ENCODE results near the gene ADAM33.

The ADAM33 gene

GRCh38 chr20:3654326-3655130 lies 27.3 kb downstream of the ADAM33 start:
- TF ChIP-seq, protein P1, sequence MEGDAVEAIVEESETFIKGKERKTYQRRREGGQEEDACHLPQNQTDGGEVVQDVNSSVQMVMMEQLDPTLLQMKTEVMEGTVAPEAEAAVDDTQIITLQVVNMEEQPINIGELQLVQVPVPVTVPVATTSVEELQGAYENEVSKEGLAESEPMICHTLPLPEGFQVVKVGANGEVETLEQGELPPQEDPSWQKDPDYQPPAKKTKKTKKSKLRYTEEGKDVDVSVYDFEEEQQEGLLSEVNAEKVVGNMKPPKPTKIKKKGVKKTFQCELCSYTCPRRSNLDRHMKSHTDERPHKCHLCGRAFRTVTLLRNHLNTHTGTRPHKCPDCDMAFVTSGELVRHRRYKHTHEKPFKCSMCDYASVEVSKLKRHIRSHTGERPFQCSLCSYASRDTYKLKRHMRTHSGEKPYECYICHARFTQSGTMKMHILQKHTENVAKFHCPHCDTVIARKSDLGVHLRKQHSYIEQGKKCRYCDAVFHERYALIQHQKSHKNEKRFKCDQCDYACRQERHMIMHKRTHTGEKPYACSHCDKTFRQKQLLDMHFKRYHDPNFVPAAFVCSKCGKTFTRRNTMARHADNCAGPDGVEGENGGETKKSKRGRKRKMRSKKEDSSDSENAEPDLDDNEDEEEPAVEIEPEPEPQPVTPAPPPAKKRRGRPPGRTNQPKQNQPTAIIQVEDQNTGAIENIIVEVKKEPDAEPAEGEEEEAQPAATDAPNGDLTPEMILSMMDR (IDR thresholded peaks at IDR 0.05; ENCODE audit: low read depth, low read length): no peak
- no peak for DNase-seq (ENCODE audit: low read depth in 2 of 2)

GRCh38 chr20:3653921-3654320 lies 27.9 kb downstream of the ADAM33 start:
- no peak for DNase-seq (ENCODE audit: low read depth in 2 of 2)
- H3K4me3 ChIP-seq (replicated peaks in 1 of 2; ENCODE audit: low read depth in 2 of 2, low read length in 2 of 2): no peak overlapping the region
- TF ChIP-seq, protein P1 (IDR thresholded peaks at IDR 0.05; ENCODE audit: low read depth, low read length): no peak

More at GRCh38 chr20:3654326-3655130, 27.3 kb downstream of the ADAM33 start:
- no peak overlapping the region for H3K4me3 ChIP-seq (replicated peaks in 1 of 2; ENCODE audit: low read depth in 2 of 2, low read length in 2 of 2)

DNA sequence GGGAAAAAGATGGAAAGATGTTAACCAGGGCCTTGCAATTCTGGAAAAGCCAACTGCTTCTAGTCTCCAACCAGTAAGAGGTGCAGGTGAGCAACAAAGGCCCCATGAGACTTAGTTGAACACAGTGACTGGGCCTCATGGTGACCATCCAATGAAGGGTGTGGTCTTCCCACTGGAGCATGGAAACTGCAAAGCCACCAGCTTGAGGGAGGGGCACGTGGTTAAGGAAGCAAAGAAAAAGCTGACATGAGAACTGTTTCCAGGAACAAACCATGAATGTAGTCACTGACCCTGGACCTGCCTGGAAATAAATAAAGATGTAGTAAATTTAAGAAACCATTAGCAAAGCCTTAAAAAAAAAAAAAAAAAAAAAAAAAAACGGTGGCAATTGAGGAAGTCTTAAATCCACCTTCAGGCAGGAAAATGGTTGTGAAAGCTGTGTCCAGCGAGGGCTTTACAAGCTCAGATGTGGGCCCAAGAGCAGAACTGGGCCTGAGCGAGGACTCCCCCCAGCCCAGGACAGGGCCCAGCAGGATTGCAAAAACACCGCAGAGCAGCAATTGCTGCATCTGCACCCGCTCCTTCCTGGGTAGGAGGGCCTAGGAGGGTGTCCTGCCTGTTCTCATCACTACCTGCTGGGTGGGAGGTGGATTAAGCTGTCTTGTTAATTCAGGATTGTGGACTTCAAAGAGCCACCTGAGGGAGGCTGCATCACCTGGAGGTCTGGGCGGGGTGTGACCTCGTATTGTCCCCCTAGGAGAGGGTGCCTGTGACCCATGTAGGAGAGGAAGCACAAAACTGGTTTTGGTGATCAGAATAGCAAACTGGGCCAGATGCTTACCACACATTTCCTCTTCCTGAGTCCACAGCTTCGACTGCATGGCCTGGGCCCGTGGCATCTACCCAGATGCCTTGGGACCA lies 28.9 kb downstream of the ADAM33 start:
- TF ChIP-seq, protein P1 (IDR thresholded peaks at IDR 0.05; ENCODE audit: low read depth, low read length): no peak
- no peak for DNase-seq (ENCODE audit: low read depth in 2 of 2)
- H3K4me3 ChIP-seq (replicated peaks in 1 of 2; ENCODE audit: low read depth in 2 of 2, low read length in 2 of 2): no peak overlapping the region

GRCh38 chr20:3652221-3652620 lies 29.6 kb downstream of the ADAM33 start:
- H3K4me3 ChIP-seq (replicated peaks in 1 of 2; ENCODE audit: low read depth in 2 of 2, low read length in 2 of 2): no peak overlapping the region
- DNase-seq (ENCODE audit: low read depth in 2 of 2): no peak
- TF ChIP-seq, protein P1 (IDR thresholded peaks at IDR 0.05; ENCODE audit: low read depth, low read length): no peak

DNA sequence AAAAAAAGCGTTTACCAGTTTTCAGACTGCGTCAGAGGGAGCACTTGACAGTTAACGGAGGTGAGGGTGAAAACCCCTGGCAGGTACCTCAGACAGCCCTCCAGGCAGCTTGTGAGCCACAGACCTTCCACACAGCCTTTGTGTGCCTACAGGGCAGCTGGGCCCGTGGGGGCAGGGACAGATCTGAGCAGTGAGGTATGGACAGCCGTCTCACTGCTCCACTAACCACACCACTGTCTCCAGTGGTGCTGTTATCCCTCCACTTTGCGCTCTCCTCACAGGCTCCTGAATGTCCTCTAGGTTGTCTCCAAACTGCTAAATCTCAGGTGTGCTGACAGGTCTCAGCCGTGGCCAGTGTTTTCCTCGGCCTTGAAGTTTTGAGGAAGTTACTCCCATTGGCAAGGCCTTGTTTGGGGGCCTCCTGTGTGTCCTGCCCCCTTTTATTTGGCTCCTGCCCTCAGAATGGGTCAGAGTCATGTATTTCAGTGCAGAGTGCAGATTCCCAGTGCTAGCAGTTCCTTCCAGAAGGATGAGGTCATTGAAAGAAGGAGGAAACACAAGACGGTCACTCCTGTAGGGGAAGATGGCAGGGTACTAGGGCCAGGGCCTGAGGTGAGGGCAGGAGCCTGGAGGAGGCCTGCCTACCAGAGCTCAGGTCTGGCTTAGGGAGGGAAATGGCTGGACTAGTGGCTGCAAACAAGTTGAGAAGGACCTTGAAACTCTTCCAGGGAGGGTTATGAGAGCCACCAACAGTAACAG lies 30.4 kb downstream of the ADAM33 start:
- no peak overlapping the region for H3K4me3 ChIP-seq (replicated peaks in 1 of 2; ENCODE audit: low read depth in 2 of 2, low read length in 2 of 2)
- TF ChIP-seq, protein P1 (IDR thresholded peaks at IDR 0.05; ENCODE audit: low read depth, low read length): no peak
- DNase-seq (ENCODE audit: low read depth in 2 of 2): no peak

GRCh38 chr20:3648951-3649350 lies 32.9 kb downstream of the ADAM33 start:
- H3K4me3 ChIP-seq (replicated peaks in 1 of 2; ENCODE audit: low read depth in 2 of 2, low read length in 2 of 2): no peak overlapping the region
- DNase-seq (ENCODE audit: low read depth in 2 of 2): no peak
- TF ChIP-seq, protein P1 (IDR thresholded peaks at IDR 0.05; ENCODE audit: low read depth, low read length): no peak
